GM23338 (cell line): Measurements from ENCODE around the gene SPPL2C. TPM values are rescaled to one million over a fixed set of nuclear protein-coding genes. Genes with fewer than 3 reads are reported as not detected.

ENCODE experiments used
- ATAC-seq: fragments of 200-7000 bp; cut with Tn5 transposase; 3 replicates; pipeline ENCODE4 v1.9.1; 2020
- DNase-seq: peaks from one replicate; pipeline ENCODE4 v3.0.0-alpha.2; 2015; ENCODE audit warnings: low spot score
- H2AFZ ChIP-seq: fragments of 200-600 bp; sonication (generic); 2 replicates; pipeline ENCODE4 v1.8.0; 2016; ENCODE audit warnings: antibody characterized with exemption, mild to moderate bottlenecking, moderate library complexity
- H3F3A ChIP-seq: fragments of 200-600 bp; sonication (generic); replicated peaks from 2 replicates; pipeline ENCODE4 v1.8.0; 2017; ENCODE audit warnings: antibody characterized with exemption, mixed run types, low read depth
- H3K27ac ChIP-seq: fragments of 200-600 bp; sonication (generic); 2 replicates; pipeline ENCODE4 v1.6.1; 2016; ENCODE audit warnings: low read depth
- H3K27me3 ChIP-seq: fragments of 200-600 bp; sonication (generic); 2 replicates; pipeline ENCODE4 v1.8.0; 2016; ENCODE audit warnings: mild to moderate bottlenecking, mixed run types, moderate library complexity; ENCODE audit not compliant: insufficient read depth
- H3K36me3 ChIP-seq: fragments of 200-600 bp; sonication (generic); 2 replicates; pipeline ENCODE4 v1.8.0; 2016; ENCODE audit warnings: mild to moderate bottlenecking; ENCODE audit not compliant: insufficient read depth
- H3K4me1 ChIP-seq: fragments of 200-600 bp; sonication (generic); 2 replicates; pipeline ENCODE4 v1.8.0; 2016; ENCODE audit warnings: mild to moderate bottlenecking, moderate library complexity; ENCODE audit not compliant: insufficient read depth
- H3K4me2 ChIP-seq: fragments of 200-600 bp; sonication (generic); 2 replicates; pipeline ENCODE4 v1.7.1; 2017; ENCODE audit warnings: mixed run types
- H3K4me3 ChIP-seq: fragments of 200-600 bp; sonication (generic); 2 replicates; pipeline ENCODE4 v1.6.1; 2016; ENCODE audit warnings: mixed run types
- H3K79me2 ChIP-seq: fragments of 200-600 bp; sonication (generic); replicated peaks from 2 replicates; pipeline ENCODE4 v1.8.0; 2017; ENCODE audit warnings: mild to moderate bottlenecking; ENCODE audit not compliant: insufficient read depth
- H3K9me2 ChIP-seq: fragments of 200-600 bp; sonication (generic); 2 replicates; pipeline ENCODE4 v1.8.0; 2017; ENCODE audit not compliant: insufficient read depth
- H4K20me1 ChIP-seq: fragments of 200-600 bp; sonication (generic); replicated peaks from 2 replicates; pipeline ENCODE4 v1.8.0; 2017; ENCODE audit warnings: mild to moderate bottlenecking; ENCODE audit not compliant: insufficient read depth
- H3K27ac Mint-ChIP-seq: 2 replicates; pipeline ENCODE4 v1.8.0; 2020; ENCODE audit warnings: inconsistent platforms, mild to moderate bottlenecking, moderate library complexity, mixed read lengths
- H3K27me3 Mint-ChIP-seq: 3 replicates; pipeline ENCODE4 v1.8.0; 2022; ENCODE audit warnings: low read depth, mild to moderate bottlenecking, moderate library complexity, mixed read lengths, inconsistent platforms; ENCODE audit not compliant: insufficient read depth, poor library complexity
- H3K36me3 Mint-ChIP-seq: 3 replicates; pipeline ENCODE4 v1.8.0; 2021; ENCODE audit warnings: low read depth, mild to moderate bottlenecking, inconsistent platforms, moderate library complexity, mixed read lengths
- H3K4me1 Mint-ChIP-seq: 3 replicates; pipeline ENCODE4 v1.8.0; 2020; ENCODE audit warnings: mild to moderate bottlenecking, inconsistent platforms, mixed read lengths
- H3K4me3 Mint-ChIP-seq: 3 replicates; pipeline ENCODE4 v1.8.0; 2021; ENCODE audit warnings: moderate library complexity, mild to moderate bottlenecking, inconsistent platforms, mixed read lengths
- H3K9me3 Mint-ChIP-seq: 3 replicates; pipeline ENCODE4 v1.8.0; 2020; ENCODE audit warnings: moderate library complexity, mild to moderate bottlenecking, inconsistent platforms, mixed read lengths
- CREB1 ChIP-seq: fragments of 250-450 bp; sonication (Bioruptor Pico); IDR thresholded peaks from 2 replicates; pipeline ENCODE4 v1.5.0; 2020; ENCODE audit warnings: low read depth, mild to moderate bottlenecking, moderate library complexity
- CTCF ChIP-seq, 2 experiments: fragments of 200-600 bp in 1 of 2; sonication (generic) in 1 of 2; conservative IDR thresholded peaks; 2 replicates each; pipeline versions ENCODE4 v1.5.1 to v1.6.1; 2016 to 2017; ENCODE audit warnings: antibody characterized with exemption in 2 of 2, low read depth in 2 of 2, mild to moderate bottlenecking in 2 of 2, moderate library complexity in 1 of 2
- ETS1 ChIP-seq: IDR thresholded peaks from 2 replicates; pipeline ENCODE4 v1.6.1; 2016; ENCODE audit warnings: antibody characterized with exemption
- EZH2 ChIP-seq: fragments of 200-600 bp; sonication (generic); IDR thresholded peaks from one replicate; pipeline ENCODE4 v1.8.0; 2017; ENCODE audit warnings: antibody characterized with exemption, mild to moderate bottlenecking, low read depth; ENCODE audit not compliant: unreplicated experiment
- JUNB ChIP-seq: IDR thresholded peaks from one replicate; pipeline ENCODE4 v1.6.1; 2016; ENCODE audit warnings: antibody characterized with exemption; ENCODE audit not compliant: unreplicated experiment
- NANOG ChIP-seq: IDR thresholded peaks from 2 replicates; pipeline ENCODE4 v1.6.1; 2016; ENCODE audit warnings: antibody characterized with exemption, borderline replicate concordance
- POLR2AphosphoS5 ChIP-seq: IDR thresholded peaks from 2 replicates; pipeline ENCODE4 v1.6.1; 2016; ENCODE audit warnings: antibody characterized with exemption, low read depth
- ZNF114 ChIP-seq: fragments of 250-450 bp; sonication (Bioruptor Pico); IDR thresholded peaks from 2 replicates; pipeline ENCODE4 v1.5.0; 2020; ENCODE audit warnings: mild to moderate bottlenecking, moderate library complexity
- ZNF331 ChIP-seq: fragments of 250-450 bp; sonication (Bioruptor Pico); IDR thresholded peaks from 2 replicates; pipeline ENCODE4 v1.5.0; 2020; ENCODE audit warnings: low read depth, mild to moderate bottlenecking, moderate library complexity
- ZNF462 ChIP-seq: fragments of 250-450 bp; sonication (Bioruptor Pico); IDR thresholded peaks from 2 replicates; pipeline ENCODE4 v1.5.0; 2020; ENCODE audit warnings: mild to moderate bottlenecking, moderate library complexity
- polyA plus RNA-seq: library from polyadenylated mRNA; unstranded; fragments of >200 nt; fragmentation: Nextera tagmentation; extraction: Ambion mirVana; gene quantifications from 2 replicates; pipeline ENCODE4 v1.2.1, GENCODE V29; 2016
- total RNA-seq: library from RNA; depleted of rRNA; stranded (reverse); fragments of >200 nt; shearing (Covaris generic); gene quantifications from 2 replicates; pipeline ENCODE4 v1.2.3, GENCODE V29; 2014

SPPL2C gene
- total and polyA plus RNA-seq, 2 experiments from 2014 or later = 0.14 TPM; not detected in 1

- TF ChIP-seq CTCF (conservative IDR thresholded peaks at IDR 0.05; ENCODE audit: low read depth in 2 of 2) (no peak), NANOG (no peak), ZNF462 (CRISPR knock-in tag) (no peak), ETS1 (no peak), POLR2AphosphoS5 (no peak), JUNB (no peak), ZNF331 (CRISPR knock-in tag) (no peak)
These were observed 35.8 kb upstream of the SPPL2C start (continued) for GRCh38 chr17:45808845-45809244.

- no peak for ATAC-seq
These were observed 35.2 kb upstream of the SPPL2C start for GRCh38 chr17:45809499-45809898.

More at GRCh38 chr17:45809499-45809898, 35.2 kb upstream of the SPPL2C start:
- Histone ChIP-seq H3F3A (no peaks in the 10 kb centered on the region), H3K4me1 (no peaks in the 10 kb centered on the region), H3K9me2 (no peaks in the 10 kb centered on the region), H3K27me3 (no peaks in the 10 kb centered on the region), H3K4me3 (no peak overlapping the region), H3K36me3 (no peaks in the 10 kb centered on the region), H4K20me1 (no peaks in the 10 kb centered on the region), H2AFZ (no peak overlapping the region), H3K4me2 (no peak overlapping the region), H3K27ac (no peak overlapping the region), H3K79me2 (no peaks in the 10 kb centered on the region)
- no peaks in the 10 kb centered on the region for H3K9me3 Mint-ChIP-seq
- no peak overlapping the region for H3K4me3 Mint-ChIP-seq
- no peaks in the 10 kb centered on the region for H3K36me3 Mint-ChIP-seq
- H3K27me3 Mint-ChIP-seq = peaks cover 16% of the 10 kb centered on the region
- no peak for TF ChIP-seq NANOG
- no peak for TF ChIP-seq POLR2AphosphoS5
- no peak for TF ChIP-seq ZNF114 (CRISPR knock-in tag)
- no peak for TF ChIP-seq EZH2
- TF ChIP-seq CREB1 (CRISPR knock-in tag) = no peak
- TF ChIP-seq CTCF (conservative IDR thresholded peaks at IDR 0.05; ENCODE audit: low read depth in 2 of 2) = no peak
- no peak for TF ChIP-seq ZNF331 (CRISPR knock-in tag)
- no peak for TF ChIP-seq ETS1
- H3K27ac Mint-ChIP-seq = no peak overlapping the region
- peaks cover 10% of the 10 kb centered on the region for H3K4me1 Mint-ChIP-seq
- DNase-seq = no peak
